Urinary bladder (tissue), 4 donors: Measurements from ENCODE around the gene RASGRP2. TPM values are rescaled to one million over a fixed set of nuclear protein-coding genes. Genes with fewer than 3 reads are reported as not detected.

ENCODE experiments used
- DNase-seq: peaks from one replicate; pipeline ENCODE4 v3.0.0-alpha.2; 2015; ENCODE audit errors: extremely low spot score
- H3K27ac ChIP-seq: one replicate; pipeline ENCODE4 v1.5.1; 2013; ENCODE audit warnings: low read depth, mild to moderate bottlenecking, moderate library complexity
- H3K36me3 ChIP-seq: one replicate; pipeline ENCODE4 v1.6.1; 2013; ENCODE audit warnings: mild to moderate bottlenecking, moderate library complexity; ENCODE audit not compliant: insufficient read depth
- H3K4me1 ChIP-seq: one replicate; pipeline ENCODE4 v1.6.1; 2013; ENCODE audit warnings: mild to moderate bottlenecking, moderate library complexity; ENCODE audit not compliant: insufficient read depth
- H3K4me3 ChIP-seq: one replicate; pipeline ENCODE4 v1.5.1; 2013; ENCODE audit warnings: low read depth, low read length
- WGBS: extraction: QIAGEN DNeasy Blood & Tissue Kit; methylation state at CpG from one replicate; pipeline ENCODE4 v1.1.7; 2013; 5-methylcytosine and 5-hydroxymethylcytosine counted together
- polyA plus RNA-seq: library from polyadenylated mRNA; stranded (reverse); fragments of 200-250 nt; gene quantifications from one replicate; pipeline ENCODE4 v1.2.3, GENCODE V29; 2013
- total RNA-seq: library from RNA; depleted of rRNA; stranded (reverse); fragments of >200 nt; gene quantifications from one replicate; pipeline ENCODE4 v1.2.3, GENCODE V29; 2014
- donor health status: healthy with polysubstance abuse.
- donor health status: healthy.

Gene RASGRP2
- total and polyA plus RNA-seq, 2 donors = 7.6 to 46.1 TPM

GRCh38 chr11:64745521-64746328 lies 1.8 kb upstream of the RASGRP2 start:
- Histone ChIP-seq H3K4me1 (peaks cover 2% of the 10 kb centered on the region), H3K4me3 (peak overlapping the region; percentile 54)
- WGBS = under 1% methylated on average over 52 of the region's 52 CpGs

GRCh38 chr11:64745189-64745520 lies 1.2 kb upstream of the RASGRP2 start:
- DNase-seq = no peak
- Histone ChIP-seq H3K4me1 (peaks cover 2% of the 10 kb centered on the region), H3K4me3 (peak overlapping the region; percentile 54), H3K36me3 (no peaks in the 10 kb centered on the region), H3K27ac (peak overlapping the region; percentile 62)
- 0% methylated on average over 20 of the region's 20 CpGs for WGBS

More at GRCh38 chr11:64745521-64746328, 1.8 kb upstream of the RASGRP2 start:
- Histone ChIP-seq H3K36me3 (no peaks in the 10 kb centered on the region), H3K27ac (peak overlapping the region; percentile 62)
- no peak for DNase-seq

GRCh38 chr11:64744544-64745188 lies 724 bp upstream of the RASGRP2 start:
- WGBS = under 1% methylated on average over 72 of the region's 89 CpGs
- peak overlapping the region; percentile 54 for H3K4me3 ChIP-seq
- no peak overlapping the region for H3K27ac ChIP-seq
- peaks cover 2% of the 10 kb centered on the region for H3K4me1 ChIP-seq
- DNase-seq = no peak
- H3K36me3 ChIP-seq = no peaks in the 10 kb centered on the region

GRCh38 chr11:64742889-64743590 lies 902 bp downstream of the RASGRP2 start:
- WGBS = under 1% methylated on average over 58 of the region's 58 CpGs
- no peaks in the 10 kb centered on the region for H3K36me3 ChIP-seq
- peak overlapping the region; percentile 54 for H3K4me3 ChIP-seq
- no peak overlapping the region for H3K27ac ChIP-seq
- peaks cover 2% of the 10 kb centered on the region for H3K4me1 ChIP-seq
- no peak for DNase-seq

DNA sequence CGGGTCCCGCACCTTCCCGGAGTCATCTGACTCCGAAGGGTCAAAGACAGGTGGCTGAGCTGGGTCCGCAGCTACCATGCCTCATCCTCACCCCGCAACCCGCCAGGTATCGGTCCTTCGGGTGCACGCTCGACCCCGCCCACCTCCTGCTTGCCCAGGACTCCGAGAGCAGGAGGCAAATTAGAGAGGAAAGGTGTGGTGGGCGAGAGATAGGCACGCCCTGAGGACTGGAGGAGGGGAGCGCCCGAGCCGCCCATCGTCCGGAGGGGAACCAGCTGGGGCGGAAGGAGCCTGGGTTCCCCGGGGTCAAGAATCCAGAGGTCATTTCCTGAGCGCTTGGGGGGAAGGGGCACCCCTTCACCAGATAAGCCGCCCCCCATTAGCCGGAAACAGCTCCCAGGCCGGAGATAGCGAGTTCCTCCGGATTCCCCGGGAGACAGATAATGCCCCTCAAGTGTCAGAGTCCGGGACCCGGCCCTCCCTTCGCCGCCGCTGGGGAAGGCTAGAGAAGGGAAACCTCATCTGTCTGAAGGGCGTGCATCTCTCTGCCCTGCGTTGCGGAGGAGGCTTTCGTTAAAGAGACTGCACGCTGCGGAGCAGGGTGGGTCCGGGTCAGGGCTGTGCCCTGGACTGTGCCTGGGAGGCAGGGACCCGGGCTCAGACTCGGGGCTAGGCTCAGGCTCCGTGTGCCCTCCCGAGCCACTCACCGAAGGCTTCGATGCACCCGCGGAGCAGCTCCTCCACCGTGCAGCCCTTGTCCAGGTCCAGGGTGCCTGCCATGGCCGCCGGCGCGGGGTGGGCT lies 1.7 kb downstream of the RASGRP2 start:
- Histone ChIP-seq H3K4me3 (peak overlapping the region; percentile 54), H3K4me1 (peaks cover 2% of the 10 kb centered on the region), H3K27ac (no peak overlapping the region), H3K36me3 (no peaks in the 10 kb centered on the region)
- WGBS = 15% methylated on average over 54 of the region's 54 CpGs
- no peak for DNase-seq

DNA sequence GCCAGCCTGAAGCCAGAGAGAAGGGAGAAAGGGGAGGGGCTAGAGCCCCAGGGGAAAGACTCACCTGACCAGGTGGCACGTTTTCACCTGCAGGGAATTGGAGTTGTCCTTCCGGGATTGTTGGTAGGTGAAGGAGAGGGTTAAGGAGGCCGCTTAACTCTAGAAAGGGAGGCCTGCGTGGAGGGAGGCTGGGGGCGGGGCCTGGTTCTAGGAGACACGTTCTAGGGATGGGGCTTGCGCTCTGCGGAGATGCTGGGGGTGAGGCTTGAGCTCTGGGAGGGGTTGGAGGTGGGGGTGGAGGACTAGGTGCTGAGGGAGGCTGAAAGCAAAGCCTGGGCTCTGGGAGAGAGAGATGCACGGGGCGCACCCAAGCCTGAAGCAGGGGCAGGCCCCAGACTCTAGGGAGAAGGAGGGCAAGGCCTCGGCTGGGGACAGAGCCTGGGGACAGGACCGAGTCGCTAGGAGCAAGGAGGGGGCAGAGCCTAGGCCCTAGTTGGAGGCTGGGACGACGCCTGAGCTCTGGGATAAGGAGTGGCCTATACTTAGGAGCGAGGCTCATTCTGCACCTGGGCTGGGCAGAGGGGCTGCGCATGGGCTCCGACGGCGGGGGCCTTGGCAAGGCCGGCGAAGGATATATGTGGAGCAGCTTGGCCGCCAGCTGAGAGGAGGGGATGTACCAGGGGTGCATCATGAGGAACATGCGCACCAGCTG lies 2.4 kb downstream of the RASGRP2 start:
- H3K36me3 ChIP-seq = no peaks in the 10 kb centered on the region
- H3K27ac ChIP-seq = no peak overlapping the region
- DNase-seq = no peak
- no peak overlapping the region for H3K4me3 ChIP-seq
- peaks cover 2% of the 10 kb centered on the region for H3K4me1 ChIP-seq
- 56% methylated on average over 24 of the region's 24 CpGs for WGBS

GRCh38 chr11:64739871-64740270 lies 4.1 kb downstream of the RASGRP2 start:
- Histone ChIP-seq H3K4me1 (no peaks in the 10 kb centered on the region), H3K27ac (no peak overlapping the region), H3K36me3 (no peaks in the 10 kb centered on the region), H3K4me3 (no peak overlapping the region)
- 93% methylated on average over 12 of the region's 12 CpGs for WGBS
- no peak for DNase-seq

- WGBS = 91% methylated on average over 15 of the region's 15 CpGs
- DNase-seq = no peak
- Histone ChIP-seq H3K4me1 (no peaks in the 10 kb centered on the region), H3K4me3 (no peak overlapping the region), H3K36me3 (no peaks in the 10 kb centered on the region), H3K27ac (no peak overlapping the region)
Measured at GRCh38 chr11:64736654-64737053, 7.3 kb downstream of the RASGRP2 start.

- Histone ChIP-seq H3K4me1 (no peaks in the 10 kb centered on the region), H3K4me3 (no peak overlapping the region), H3K27ac (no peak overlapping the region), H3K36me3 (no peaks in the 10 kb centered on the region)
- no peak for DNase-seq
- 82% methylated on average over 9 of the region's 9 CpGs for WGBS
Measured at GRCh38 chr11:64735725-64736259, 8.2 kb downstream of the RASGRP2 start.

- 79% methylated on average over 23 of the region's 23 CpGs for WGBS
- Histone ChIP-seq H3K27ac (no peak overlapping the region), H3K36me3 (no peaks in the 10 kb centered on the region), H3K4me1 (no peaks in the 10 kb centered on the region), H3K4me3 (no peak overlapping the region)
- DNase-seq = no peak
Measured at GRCh38 chr11:64734811-64735724, 8.9 kb downstream of the RASGRP2 start.

DNA sequence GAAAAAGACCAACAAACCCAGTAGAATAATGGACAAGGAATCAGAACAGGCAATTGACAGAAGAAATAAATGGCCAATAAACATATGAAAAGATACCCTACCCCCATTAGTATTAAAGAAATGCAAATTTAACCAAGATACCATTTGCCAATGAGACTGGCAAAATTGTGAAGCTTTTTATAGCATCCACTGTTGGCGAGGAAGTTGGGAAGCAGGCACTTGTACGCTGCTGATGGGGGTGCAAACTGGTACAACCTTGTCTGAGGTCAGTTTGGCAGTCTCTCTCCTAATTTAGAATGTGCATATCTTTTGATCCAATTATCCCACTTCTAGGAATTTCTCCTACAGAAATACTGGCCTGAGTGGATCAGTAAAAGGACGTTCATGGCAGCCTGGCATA lies 12.3 kb downstream of the RASGRP2 start:
- no peaks in the 10 kb centered on the region for H3K36me3 ChIP-seq
- 87% methylated on average over 3 of the region's 3 CpGs for WGBS

GRCh38 chr11:64729851-64730382 lies 14.0 kb downstream of the RASGRP2 start:
- 41% methylated on average over 21 of the region's 21 CpGs for WGBS
- DNase-seq = no peak
- Histone ChIP-seq H3K4me1 (no peaks in the 10 kb centered on the region), H3K36me3 (no peaks in the 10 kb centered on the region), H3K27ac (no peak overlapping the region), H3K4me3 (no peak overlapping the region)

More for the DNA sequence above, 12.3 kb downstream of the RASGRP2 start:
- DNase-seq = no peak
- Histone ChIP-seq H3K27ac (no peak overlapping the region), H3K4me1 (no peaks in the 10 kb centered on the region), H3K4me3 (no peak overlapping the region)
